ENCODE results near the gene ZNF575.
"Not testable (repeated sequence)": the region's sequence is repeated elsewhere in the genome, so short reads cannot be mapped to it uniquely, and the experiment has no call there.

GRCh38 chr19:43512399-43512798 is 20.6 kb upstream of the ZNF575 start:
- not testable (repeated sequence) for TF ChIP-seq POLR2A (IDR thresholded peaks at IDR 0.05; ENCODE audit: low read depth); CTCF (IDR thresholded peaks at IDR 0.05); POLR2AphosphoS5 (IDR thresholded peaks at IDR 0.05)
